Measurements from ENCODE around the gene ANKFN1. TPM values are rescaled to one million over a fixed set of nuclear protein-coding genes. Genes with fewer than 3 reads are reported as not detected.

The ANKFN1 gene
- polyA plus RNA-seq, 1 donor = 0.24 TPM

DNA sequence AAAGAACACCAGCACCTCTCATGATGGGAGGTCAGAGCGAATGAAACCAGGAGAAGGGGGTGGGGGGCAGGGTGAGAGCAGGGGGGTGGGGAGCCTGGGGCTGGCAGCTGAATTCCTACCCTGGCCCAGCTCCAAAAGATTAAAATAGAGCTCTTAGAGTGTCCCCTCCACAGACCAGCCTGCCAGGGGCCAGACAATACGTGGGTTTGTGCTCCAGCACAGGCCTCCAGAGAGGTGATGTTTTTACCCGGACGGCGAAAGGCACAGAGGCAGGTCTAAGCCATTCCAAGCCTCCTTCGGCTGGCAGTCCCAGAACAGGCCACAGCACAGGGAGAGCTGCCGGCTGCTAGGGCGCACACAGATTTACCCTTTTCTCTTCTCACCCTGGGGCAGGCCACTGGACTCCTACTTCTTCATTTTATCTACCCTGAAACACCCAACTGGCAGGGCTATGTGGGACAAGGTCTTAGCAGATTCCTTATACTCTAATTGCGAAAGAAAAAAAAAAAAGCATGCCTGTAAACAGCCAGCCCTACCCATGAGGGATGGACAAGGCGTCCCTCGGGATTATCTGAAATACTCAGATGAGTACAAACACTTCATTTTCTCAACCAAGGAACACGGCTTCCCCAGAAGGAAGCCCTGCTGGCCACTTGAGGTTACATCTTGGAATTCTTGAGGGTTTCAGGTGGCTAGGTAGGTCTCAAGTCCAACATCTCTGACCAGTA lies 368.3 kb downstream of the ANKFN1 start:
- Histone ChIP-seq H3K9me3 (ENCODE audit: control insufficient read depth, low read depth, low read length) (no peaks in the 10 kb centered on the region), H3K27ac (ENCODE audit: low read length) (no peak overlapping the region), H3K27me3 (ENCODE audit: control insufficient read depth, insufficient read depth, low read length) (no peaks in the 10 kb centered on the region), H3K36me3 (ENCODE audit: control insufficient read depth, insufficient read depth, low read length) (no peaks in the 10 kb centered on the region), H3K4me1 (ENCODE audit: control insufficient read depth, insufficient read depth, low read length) (no peaks in the 10 kb centered on the region), H3K4me3 (ENCODE audit: low read length) (no peak overlapping the region)
- no CpG with 5 or more reads among the region's 12 CpGs for WGBS (ENCODE audit: insufficient coverage, low lambda C conversion rate)
- no peak for DNase-seq

DNA sequence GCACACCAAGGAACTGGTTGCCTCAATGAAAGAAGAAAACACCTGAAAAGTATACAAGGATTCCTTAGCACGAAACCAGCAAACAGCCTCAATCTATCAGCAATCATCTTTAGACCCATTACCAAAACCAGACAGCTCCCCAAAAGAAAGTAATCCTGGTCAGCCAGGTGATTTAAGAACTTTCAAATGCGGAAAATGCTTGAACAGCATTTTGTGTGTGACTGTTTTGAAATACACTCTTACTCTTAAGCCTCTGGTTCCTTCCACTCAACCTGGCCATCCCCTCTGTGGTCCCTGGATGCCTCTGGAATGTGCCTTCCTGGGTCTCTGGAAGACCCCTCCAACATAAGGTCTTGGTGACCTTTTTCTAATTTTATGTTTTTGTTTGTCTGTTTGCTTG lies 369.8 kb downstream of the ANKFN1 start:
- Histone ChIP-seq H3K4me1 (ENCODE audit: control insufficient read depth, insufficient read depth, low read length) (no peaks in the 10 kb centered on the region), H3K4me3 (ENCODE audit: low read length) (no peak overlapping the region), H3K36me3 (ENCODE audit: control insufficient read depth, insufficient read depth, low read length) (no peaks in the 10 kb centered on the region), H3K9me3 (ENCODE audit: control insufficient read depth, low read depth, low read length) (no peaks in the 10 kb centered on the region), H3K27ac (ENCODE audit: low read length) (no peak overlapping the region), H3K27me3 (ENCODE audit: control insufficient read depth, insufficient read depth, low read length) (no peaks in the 10 kb centered on the region)
- no peak for DNase-seq
- 100% methylated on average over 1 of the region's 2 CpGs for WGBS (ENCODE audit: insufficient coverage, low lambda C conversion rate)

DNA sequence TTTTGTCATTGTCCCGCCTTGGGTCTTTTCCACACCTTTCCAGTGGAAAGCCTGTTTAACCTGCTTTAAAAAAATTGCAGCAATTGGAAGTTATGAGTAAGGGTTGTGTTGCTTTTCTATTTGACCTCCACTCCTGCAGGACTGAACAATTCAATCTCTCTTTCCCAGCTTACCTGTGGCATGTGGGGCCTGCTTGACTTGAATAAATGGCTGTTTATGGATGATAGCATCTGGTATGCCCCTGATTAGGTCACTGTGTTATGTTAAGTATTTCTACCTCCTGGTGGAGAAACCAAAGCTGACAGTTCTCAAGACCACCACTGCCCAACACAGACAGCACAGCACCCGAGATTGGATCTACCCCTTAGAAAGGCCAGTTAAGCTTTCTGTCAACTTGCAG lies 375.4 kb downstream of the ANKFN1 start:
- H3K4me1 ChIP-seq (ENCODE audit: control insufficient read depth, insufficient read depth, low read length) = no peaks in the 10 kb centered on the region
- no peaks in the 10 kb centered on the region for H3K36me3 ChIP-seq (ENCODE audit: control insufficient read depth, insufficient read depth, low read length)
- no peaks in the 10 kb centered on the region for H3K27me3 ChIP-seq (ENCODE audit: control insufficient read depth, insufficient read depth, low read length)
- no peak overlapping the region for H3K27ac ChIP-seq (ENCODE audit: low read length)
- no peaks in the 10 kb centered on the region for H3K9me3 ChIP-seq (ENCODE audit: control insufficient read depth, low read depth, low read length)
- 80% methylated on average over 1 of the region's 2 CpGs for WGBS (ENCODE audit: insufficient coverage, low lambda C conversion rate)
- H3K4me3 ChIP-seq (ENCODE audit: low read length) = no peak overlapping the region
- no peak for DNase-seq

DNA sequence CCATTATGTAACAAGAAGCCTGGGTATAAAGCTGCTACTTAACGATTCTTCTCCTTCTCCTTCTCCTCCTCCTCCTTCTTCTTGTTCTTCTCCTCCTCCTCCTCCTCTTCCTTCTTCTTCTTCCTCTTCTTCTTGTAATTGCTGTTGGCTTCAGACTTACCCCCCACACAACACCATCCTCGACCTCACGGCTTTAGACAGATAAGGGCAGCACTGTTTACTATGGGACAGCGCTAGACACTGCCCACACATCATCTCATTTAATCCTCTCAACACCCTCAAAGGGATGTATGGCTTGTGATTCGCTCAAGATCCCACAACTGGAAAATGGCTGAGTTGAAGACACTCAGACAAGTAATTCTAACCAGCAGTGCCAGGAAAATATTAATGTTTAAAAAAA lies 379.7 kb downstream of the ANKFN1 start:
- no peak overlapping the region for H3K4me3 ChIP-seq (ENCODE audit: low read length)
- H3K9me3 ChIP-seq (ENCODE audit: control insufficient read depth, low read depth, low read length) = no peaks in the 10 kb centered on the region
- WGBS (ENCODE audit: insufficient coverage, low lambda C conversion rate) = 65% methylated on average over 2 of the region's 5 CpGs
- no peak for DNase-seq
- no peak overlapping the region for H3K27ac ChIP-seq (ENCODE audit: low read length)
- H3K27me3 ChIP-seq (ENCODE audit: control insufficient read depth, insufficient read depth, low read length) = no peaks in the 10 kb centered on the region
- H3K36me3 ChIP-seq (ENCODE audit: control insufficient read depth, insufficient read depth, low read length) = no peaks in the 10 kb centered on the region
- no peaks in the 10 kb centered on the region for H3K4me1 ChIP-seq (ENCODE audit: control insufficient read depth, insufficient read depth, low read length)

DNA sequence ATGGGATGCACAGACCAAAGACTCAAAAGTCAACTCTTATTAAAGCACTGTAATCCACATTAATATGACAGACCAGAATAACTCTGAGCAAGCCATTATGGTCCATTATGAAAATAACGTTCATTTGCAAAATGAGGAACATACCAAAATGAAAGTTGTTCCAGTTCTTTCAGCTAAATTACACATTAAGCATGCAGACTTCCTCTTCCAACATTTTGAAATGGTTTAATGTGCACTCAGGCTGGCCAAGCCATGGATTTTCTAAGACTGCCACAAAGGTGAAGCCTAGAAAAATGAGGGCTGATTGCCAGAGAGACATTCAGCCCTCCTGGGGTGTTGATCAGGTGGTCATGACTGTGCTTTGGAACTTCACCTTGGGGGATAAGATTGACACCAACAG lies 383.5 kb downstream of the ANKFN1 start:
- Histone ChIP-seq H3K27ac (ENCODE audit: low read length) (no peak overlapping the region), H3K4me3 (ENCODE audit: low read length) (no peak overlapping the region), H3K4me1 (ENCODE audit: control insufficient read depth, insufficient read depth, low read length) (no peaks in the 10 kb centered on the region), H3K36me3 (ENCODE audit: control insufficient read depth, insufficient read depth, low read length) (no peaks in the 10 kb centered on the region), H3K9me3 (ENCODE audit: control insufficient read depth, low read depth, low read length) (no peaks in the 10 kb centered on the region), H3K27me3 (ENCODE audit: control insufficient read depth, insufficient read depth, low read length) (no peaks in the 10 kb centered on the region)
- no peak for DNase-seq
- 71% methylated on average over 1 of the region's 1 CpG for WGBS (ENCODE audit: insufficient coverage, low lambda C conversion rate)

DNA sequence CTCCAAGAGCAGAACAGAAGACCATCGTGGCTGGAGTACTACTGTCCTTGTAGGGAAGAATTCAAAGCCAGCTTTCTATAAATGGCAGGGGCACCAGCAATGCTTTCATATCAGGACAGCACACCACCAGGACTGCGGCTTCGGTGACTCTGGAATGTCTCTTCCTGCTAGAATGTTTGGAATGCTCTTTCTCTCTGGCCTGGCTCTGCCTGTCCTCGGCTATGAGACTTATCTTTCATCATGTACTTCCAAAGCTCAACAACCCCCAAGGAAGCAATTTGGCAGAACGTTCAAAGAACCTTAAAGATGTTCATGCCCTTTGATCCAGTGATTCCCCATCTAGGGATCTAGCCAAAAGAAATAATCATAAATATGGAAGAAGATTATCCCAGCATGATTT lies 387.6 kb downstream of the ANKFN1 start:
- H3K9me3 ChIP-seq (ENCODE audit: control insufficient read depth, low read depth, low read length) = no peaks in the 10 kb centered on the region
- H3K4me3 ChIP-seq (ENCODE audit: low read length) = no peak overlapping the region
- H3K4me1 ChIP-seq (ENCODE audit: control insufficient read depth, insufficient read depth, low read length) = no peaks in the 10 kb centered on the region
- no peaks in the 10 kb centered on the region for H3K36me3 ChIP-seq (ENCODE audit: control insufficient read depth, insufficient read depth, low read length)
- no peak for DNase-seq
- no CpG with 5 or more reads among the region's 5 CpGs for WGBS (ENCODE audit: insufficient coverage, low lambda C conversion rate)
- no peaks in the 10 kb centered on the region for H3K27me3 ChIP-seq (ENCODE audit: control insufficient read depth, insufficient read depth, low read length)
- no peak overlapping the region for H3K27ac ChIP-seq (ENCODE audit: low read length)

DNA sequence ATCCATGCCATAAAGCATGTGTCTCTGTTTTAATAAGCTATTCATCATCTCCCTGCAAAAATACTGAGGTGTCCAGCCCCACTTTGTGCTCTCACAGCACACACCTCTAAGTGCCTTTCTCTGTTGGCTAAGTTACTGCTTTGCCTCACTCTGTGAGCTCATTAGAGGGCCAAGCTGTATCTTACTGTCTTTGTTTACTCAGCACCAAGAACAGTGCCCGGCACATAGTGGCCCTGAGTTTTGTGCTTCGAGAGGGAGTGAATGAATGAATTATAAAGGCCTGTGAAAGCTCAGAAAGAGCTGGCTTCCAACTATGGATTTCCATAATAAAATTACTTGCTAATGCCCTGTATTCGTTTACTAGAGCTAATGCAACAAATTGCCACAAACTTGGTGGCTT lies 390.0 kb downstream of the ANKFN1 start:
- Histone ChIP-seq H3K4me3 (ENCODE audit: low read length) (no peak overlapping the region), H3K27ac (ENCODE audit: low read length) (no peak overlapping the region), H3K36me3 (ENCODE audit: control insufficient read depth, insufficient read depth, low read length) (no peaks in the 10 kb centered on the region), H3K4me1 (ENCODE audit: control insufficient read depth, insufficient read depth, low read length) (no peaks in the 10 kb centered on the region), H3K9me3 (ENCODE audit: control insufficient read depth, low read depth, low read length) (no peaks in the 10 kb centered on the region), H3K27me3 (ENCODE audit: control insufficient read depth, insufficient read depth, low read length) (no peaks in the 10 kb centered on the region)
- WGBS (ENCODE audit: insufficient coverage, low lambda C conversion rate) = no CpG with 5 or more reads among the region's 3 CpGs
- DNase-seq = no peak

DNA sequence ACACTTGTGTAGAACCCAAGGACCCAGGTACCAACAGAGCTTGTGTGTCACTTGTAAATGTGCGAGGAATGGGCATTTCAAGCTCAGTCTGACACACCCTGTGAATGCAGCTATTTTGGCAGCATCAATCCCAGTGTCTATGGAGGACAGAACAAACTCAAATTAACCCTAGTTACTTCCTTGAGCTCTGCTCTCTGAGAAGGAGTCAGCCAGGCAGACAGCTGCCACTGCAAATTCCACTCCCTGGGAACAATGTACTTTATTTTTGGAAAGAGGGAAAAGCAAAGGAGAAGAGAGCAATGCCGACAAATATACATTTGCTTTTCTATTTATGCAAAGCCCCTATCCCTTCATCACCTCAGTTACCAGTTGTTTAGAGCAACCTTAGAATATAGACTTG lies 391.8 kb downstream of the ANKFN1 start:
- no peak overlapping the region for H3K4me3 ChIP-seq (ENCODE audit: low read length)
- no peaks in the 10 kb centered on the region for H3K9me3 ChIP-seq (ENCODE audit: control insufficient read depth, low read depth, low read length)
- no peaks in the 10 kb centered on the region for H3K27me3 ChIP-seq (ENCODE audit: control insufficient read depth, insufficient read depth, low read length)
- DNase-seq = no peak
- no peaks in the 10 kb centered on the region for H3K4me1 ChIP-seq (ENCODE audit: control insufficient read depth, insufficient read depth, low read length)
- H3K36me3 ChIP-seq (ENCODE audit: control insufficient read depth, insufficient read depth, low read length) = no peaks in the 10 kb centered on the region
- WGBS (ENCODE audit: insufficient coverage, low lambda C conversion rate) = no CpG with 5 or more reads among the region's 2 CpGs
- no peak overlapping the region for H3K27ac ChIP-seq (ENCODE audit: low read length)

DNA sequence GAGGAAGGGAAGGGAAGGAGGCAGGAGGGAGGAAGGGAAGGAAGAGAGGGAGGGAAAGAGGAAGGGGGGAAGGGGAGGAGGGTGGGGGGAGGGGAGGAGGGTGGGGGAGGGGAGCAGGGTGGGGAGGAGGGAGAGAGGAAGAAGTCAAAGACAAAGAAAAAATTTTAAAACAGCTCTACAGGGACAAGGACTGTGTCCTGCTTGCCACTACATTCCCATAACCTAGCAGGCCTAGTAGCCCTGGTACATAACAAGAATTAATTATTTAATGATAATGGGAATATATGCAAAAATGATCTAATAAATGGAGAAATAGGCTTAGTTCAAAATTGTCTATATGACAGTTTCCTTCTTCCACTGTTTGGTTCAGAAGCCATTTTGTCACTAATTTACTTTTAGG lies 392.7 kb downstream of the ANKFN1 start:
- DNase-seq = no peak
- Histone ChIP-seq H3K27ac (ENCODE audit: low read length) (no peak overlapping the region), H3K4me1 (ENCODE audit: control insufficient read depth, insufficient read depth, low read length) (no peaks in the 10 kb centered on the region), H3K27me3 (ENCODE audit: control insufficient read depth, insufficient read depth, low read length) (no peaks in the 10 kb centered on the region), H3K9me3 (ENCODE audit: control insufficient read depth, low read depth, low read length) (no peaks in the 10 kb centered on the region), H3K4me3 (ENCODE audit: low read length) (no peak overlapping the region), H3K36me3 (ENCODE audit: control insufficient read depth, insufficient read depth, low read length) (no peaks in the 10 kb centered on the region)

DNA sequence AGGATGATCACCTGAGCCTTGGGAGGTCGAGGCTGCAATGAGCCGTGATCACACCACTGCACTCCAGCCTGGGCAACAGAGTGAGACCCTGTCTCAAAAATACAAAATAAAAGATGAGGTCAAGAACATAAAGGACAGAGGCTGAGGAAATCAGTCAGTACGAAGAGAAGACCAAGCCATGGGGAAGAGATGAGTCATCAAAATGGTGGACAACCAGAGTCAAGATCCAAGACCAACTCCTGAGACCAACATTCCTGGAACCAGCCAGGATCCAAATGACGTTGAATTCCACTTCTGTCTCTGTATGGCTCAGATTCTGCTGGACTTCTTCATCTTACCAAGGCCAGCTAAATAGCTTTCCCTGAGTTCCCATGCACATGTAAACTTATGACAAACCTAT lies 395.4 kb downstream of the ANKFN1 start:
- Histone ChIP-seq H3K27ac (ENCODE audit: low read length) (no peak overlapping the region), H3K27me3 (ENCODE audit: control insufficient read depth, insufficient read depth, low read length) (no peaks in the 10 kb centered on the region), H3K4me3 (ENCODE audit: low read length) (no peak overlapping the region), H3K4me1 (ENCODE audit: control insufficient read depth, insufficient read depth, low read length) (no peaks in the 10 kb centered on the region), H3K36me3 (ENCODE audit: control insufficient read depth, insufficient read depth, low read length) (no peaks in the 10 kb centered on the region), H3K9me3 (ENCODE audit: control insufficient read depth, low read depth, low read length) (no peaks in the 10 kb centered on the region)
- WGBS (ENCODE audit: insufficient coverage, low lambda C conversion rate) = 100% methylated on average over 1 of the region's 4 CpGs
- DNase-seq = no peak

DNA sequence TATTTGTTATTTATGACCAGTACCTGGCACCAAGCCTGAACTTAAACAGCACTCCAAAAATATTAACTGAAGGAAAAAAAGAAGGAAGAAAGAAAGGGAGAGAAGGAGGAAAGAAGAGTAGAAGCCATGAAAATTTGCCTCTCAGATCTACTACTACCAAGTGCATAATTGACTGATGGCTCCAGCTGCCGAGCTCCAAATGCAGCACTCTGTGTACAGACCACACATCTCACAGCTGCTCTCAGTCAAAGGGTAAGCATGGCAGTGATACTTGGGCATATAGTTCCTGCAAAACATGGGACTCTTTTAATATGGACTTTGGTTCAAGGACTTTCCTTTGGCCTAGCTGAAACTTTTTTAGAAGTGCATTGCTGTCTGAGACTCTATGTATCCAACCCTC lies 396.2 kb downstream of the ANKFN1 start:
- Histone ChIP-seq H3K27ac (ENCODE audit: low read length) (no peak overlapping the region), H3K9me3 (ENCODE audit: control insufficient read depth, low read depth, low read length) (no peaks in the 10 kb centered on the region), H3K4me1 (ENCODE audit: control insufficient read depth, insufficient read depth, low read length) (no peaks in the 10 kb centered on the region), H3K36me3 (ENCODE audit: control insufficient read depth, insufficient read depth, low read length) (no peaks in the 10 kb centered on the region), H3K27me3 (ENCODE audit: control insufficient read depth, insufficient read depth, low read length) (no peaks in the 10 kb centered on the region), H3K4me3 (ENCODE audit: low read length) (no peak overlapping the region)
- WGBS (ENCODE audit: insufficient coverage, low lambda C conversion rate) = no CpG with 5 or more reads among the region's 1 CpG
- no peak for DNase-seq

All from large intestine (tissue), 3 donors.